Globus pallidus (tissue), 1 donor: ENCODE results near the gene PCDHAC2.

Experiments
- DNase-seq: peaks from one replicate; pipeline ENCODE4 v3.0.0-alpha.2; 2015; ENCODE audit warnings: low spot score

PCDHAC2 gene

GRCh38 chr5:140966293-140967225, at the start of gene PCDHAC2:
PCDHAC2 (plus strand) TSS chr5:140966476; CDS start chr5:140966767, 291 bp downstream.
- DNase-seq: peak; percentile 79

GRCh38 chr5:140923601-140924000, 42.7 kb upstream of the PCDHAC2 start:
- DNase-seq: no peak

GRCh38 chr5:140925806-140926442, 40.4 kb upstream of the PCDHAC2 start, which contains the start of gene PCDHAC1:
PCDHAC1 (plus strand) TSS chr5:140926299; CDS start chr5:140926893, 594 bp downstream.
- DNase-seq: peak; percentile 2

GRCh38 chr5:140926443-140927227, 39.6 kb upstream of the PCDHAC2 start:
- peak; percentile 77 for DNase-seq

- DNase-seq: no peak
Observed at GRCh38 chr5:140927228-140927573, 39.1 kb upstream of the PCDHAC2 start.

- no peak for DNase-seq
Observed at GRCh38 chr5:140934964-140935606, 31.2 kb upstream of the PCDHAC2 start.

GRCh38 chr5:140946578-140946977, 19.7 kb upstream of the PCDHAC2 start:
- no peak for DNase-seq

- no peak for DNase-seq
Observed at GRCh38 chr5:140951636-140952035, 14.6 kb upstream of the PCDHAC2 start.

- no peak for DNase-seq
Observed at GRCh38 chr5:140953234-140953633, 13.0 kb upstream of the PCDHAC2 start.

- DNase-seq: no peak
Observed at GRCh38 chr5:140962190-140962589, 4.1 kb upstream of the PCDHAC2 start.

- no peak for DNase-seq
Observed at GRCh38 chr5:140964356-140964755, 1.9 kb upstream of the PCDHAC2 start.

GRCh38 chr5:140965905-140966292, 377 bp upstream of the PCDHAC2 start:
- peak; percentile 51 for DNase-seq

GRCh38 chr5:140967226-140967893, 1.1 kb downstream of the PCDHAC2 start:
- DNase-seq: no peak

- DNase-seq: no peak
Observed at GRCh38 chr5:140969880-140970279, 3.6 kb downstream of the PCDHAC2 start.

- no peak for DNase-seq
Observed at GRCh38 chr5:140973550-140973949, 7.3 kb downstream of the PCDHAC2 start.

- no peak for DNase-seq
Observed at GRCh38 chr5:140977003-140977402, 10.7 kb downstream of the PCDHAC2 start.

GRCh38 chr5:140978260-140978659, 12.0 kb downstream of the PCDHAC2 start:
- DNase-seq: no peak

- no peak for DNase-seq
Observed at GRCh38 chr5:140978983-140979382, 12.7 kb downstream of the PCDHAC2 start.

GRCh38 chr5:140982083-140982716, 15.9 kb downstream of the PCDHAC2 start:
- no peak for DNase-seq

GRCh38 chr5:140986117-140986521, 19.8 kb downstream of the PCDHAC2 start:
- no peak for DNase-seq

GRCh38 chr5:140988100-140988499, 21.8 kb downstream of the PCDHAC2 start:
- no peak for DNase-seq
